ENCODE measurements around the gene CR1. TPM values are rescaled to one million over a fixed set of nuclear protein-coding genes. Genes with fewer than 3 reads are reported as not detected.
"Not testable (repeated sequence)": the region's sequence is repeated elsewhere in the genome, so short reads cannot be mapped to it uniquely, and the experiment has no call there.

CR1 gene
- total RNA-seq, 1 experiment from 2014 or later = not detected

DNA sequence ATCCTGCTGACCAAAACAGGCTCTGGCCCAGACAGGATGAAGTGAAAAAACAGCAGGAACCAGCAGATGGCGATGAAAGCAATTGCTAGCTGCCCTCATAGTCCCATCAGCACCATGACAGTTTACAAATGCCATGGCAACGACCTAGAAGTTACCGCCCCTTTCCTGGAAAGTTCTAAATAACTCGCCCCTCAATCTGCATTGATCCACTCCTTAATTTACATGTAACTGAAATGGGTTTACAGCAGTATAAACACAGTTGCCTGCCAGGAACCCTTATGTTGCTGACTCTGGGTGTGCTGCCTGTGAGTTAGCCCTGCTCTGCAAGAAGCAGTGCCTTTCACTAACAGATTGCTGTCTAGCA is 83.5 kb downstream of the CR1 start:
- peak; percentile 71 for DNase-seq (ENCODE audit: extremely low read depth, low read depth)

DNA sequence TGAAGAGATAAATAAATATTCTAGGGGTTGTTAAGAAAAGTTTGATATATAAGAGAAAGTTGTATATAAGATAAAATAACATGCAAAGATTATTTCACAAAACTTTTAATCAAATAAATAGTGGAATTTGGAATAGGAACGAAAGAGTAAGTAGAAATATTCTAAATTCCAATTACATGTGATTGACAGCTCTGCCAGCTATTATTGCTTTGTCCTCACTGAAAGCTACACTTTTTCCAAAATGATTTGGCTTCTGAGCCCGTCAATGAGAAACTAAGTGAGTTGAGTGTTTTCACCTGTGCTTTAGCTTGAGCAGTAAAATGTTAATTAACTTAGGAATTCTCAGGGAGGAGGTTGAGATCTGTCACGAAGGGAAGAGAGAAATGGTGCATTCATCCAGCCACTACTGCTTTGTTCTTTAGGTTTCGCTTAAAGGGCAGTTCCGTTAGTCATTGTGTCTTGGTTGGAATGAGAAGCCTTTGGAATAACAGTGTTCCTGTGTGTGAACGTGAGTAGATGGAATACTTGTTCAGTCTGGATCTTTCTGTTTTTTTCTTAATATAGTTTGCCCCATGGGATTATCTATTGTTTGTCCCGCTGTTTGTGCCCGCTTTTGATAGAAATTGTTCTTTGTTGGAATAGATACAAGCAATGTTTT is 85.7 kb downstream of the CR1 start:
- no peak for DNase-seq (ENCODE audit: extremely low read depth, low read depth)

DNA sequence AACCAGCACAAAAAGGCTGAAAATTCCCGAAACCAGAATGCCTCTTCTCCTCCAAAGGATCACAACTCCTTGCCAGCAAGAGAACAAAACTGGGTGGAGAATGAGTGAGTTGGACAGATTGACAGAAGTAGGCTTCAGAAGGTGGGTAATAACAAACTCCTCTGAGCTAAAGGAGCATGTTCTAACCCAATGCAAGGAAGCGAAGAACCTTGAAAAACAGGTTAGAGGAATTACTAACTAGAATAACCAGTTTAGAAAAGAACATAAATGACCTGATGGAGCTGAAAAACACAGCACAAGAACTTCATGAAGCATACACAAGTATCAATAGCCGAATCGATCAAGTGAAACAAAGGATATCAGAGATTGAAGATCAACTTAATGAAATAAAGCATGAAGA is 93.5 kb downstream of the CR1 start:
- DNase-seq (ENCODE audit: extremely low read depth, low read depth) = not testable (repeated sequence)

GRCh38 chr1:207591205-207591604 is 95.2 kb downstream of the CR1 start:
- DNase-seq (ENCODE audit: extremely low read depth, low read depth) = not testable (repeated sequence)

- not testable (repeated sequence) for DNase-seq (ENCODE audit: extremely low read depth, low read depth)
These were observed 98.1 kb downstream of the CR1 start for GRCh38 chr1:207594095-207594494.

DNA sequence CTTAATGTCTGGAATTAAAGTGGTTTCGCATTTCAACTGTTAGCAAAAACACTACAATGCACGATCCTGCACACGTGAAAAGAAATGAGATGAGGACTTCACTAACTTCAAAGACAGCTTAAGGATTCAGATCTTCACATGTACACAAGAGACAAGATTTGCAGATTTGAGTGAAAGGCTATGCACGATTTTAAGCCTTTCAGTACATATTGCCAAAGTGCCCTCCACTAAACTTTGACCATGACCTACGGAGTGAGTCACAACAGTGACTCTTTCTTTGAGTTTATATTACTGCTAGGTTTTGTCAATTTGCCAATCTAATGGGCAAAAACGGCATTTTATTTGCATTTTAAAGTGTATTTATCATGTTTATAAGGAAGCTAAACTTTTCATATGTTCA is 107.8 kb downstream of the CR1 start:
- DNase-seq (ENCODE audit: extremely low read depth, low read depth) = no peak

DNA sequence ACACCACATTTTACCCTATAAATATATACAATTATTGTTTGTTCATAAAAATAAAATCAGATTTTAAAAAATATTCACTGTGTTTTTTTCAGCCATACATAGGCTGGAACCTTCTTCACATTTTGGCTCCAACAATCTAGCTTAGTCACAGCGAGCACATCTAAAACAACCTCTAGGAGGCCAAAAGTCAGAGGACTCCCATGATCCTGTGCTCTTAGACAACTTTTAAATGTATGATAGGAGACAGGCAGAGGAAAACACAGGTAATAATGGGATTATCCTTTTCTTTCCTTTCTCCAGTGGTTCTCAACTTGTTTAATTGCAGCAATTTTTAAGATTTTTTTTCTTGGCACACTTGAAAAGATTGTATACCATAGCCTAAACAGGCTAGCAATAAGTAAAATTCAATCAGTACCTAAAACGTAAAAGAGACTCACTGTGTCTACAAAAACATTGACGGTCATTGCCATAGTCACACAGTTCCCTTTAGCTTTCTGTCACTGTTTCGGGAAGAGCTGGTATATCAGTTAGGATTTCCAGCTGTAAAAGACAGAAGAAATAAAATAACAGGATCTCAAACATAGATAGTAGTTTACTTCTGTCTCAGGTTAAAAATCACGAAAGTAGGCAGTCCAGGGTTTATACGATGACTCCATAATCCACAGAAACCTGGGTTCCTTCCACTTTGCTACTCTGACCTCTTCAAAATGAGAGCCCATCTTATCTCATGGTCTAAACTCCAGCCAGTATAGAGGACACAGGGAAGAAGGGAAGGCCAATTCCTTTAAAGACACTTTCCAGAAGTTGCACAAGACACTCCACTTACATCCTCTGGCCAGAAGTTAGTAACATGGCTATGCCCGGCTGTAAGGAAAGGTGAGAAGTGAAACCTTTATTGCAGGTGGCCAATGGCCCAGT is 109.7 kb downstream of the CR1 start:
- DNase-seq (ENCODE audit: extremely low read depth, low read depth) = no peak

- DNase-seq (ENCODE audit: extremely low read depth, low read depth) = no peak
These were observed 110.4 kb downstream of the CR1 start for GRCh38 chr1:207606362-207606755.

- DNase-seq (ENCODE audit: extremely low read depth, low read depth) = no peak
These were observed 116.8 kb downstream of the CR1 start for GRCh38 chr1:207612762-207613161.

DNA sequence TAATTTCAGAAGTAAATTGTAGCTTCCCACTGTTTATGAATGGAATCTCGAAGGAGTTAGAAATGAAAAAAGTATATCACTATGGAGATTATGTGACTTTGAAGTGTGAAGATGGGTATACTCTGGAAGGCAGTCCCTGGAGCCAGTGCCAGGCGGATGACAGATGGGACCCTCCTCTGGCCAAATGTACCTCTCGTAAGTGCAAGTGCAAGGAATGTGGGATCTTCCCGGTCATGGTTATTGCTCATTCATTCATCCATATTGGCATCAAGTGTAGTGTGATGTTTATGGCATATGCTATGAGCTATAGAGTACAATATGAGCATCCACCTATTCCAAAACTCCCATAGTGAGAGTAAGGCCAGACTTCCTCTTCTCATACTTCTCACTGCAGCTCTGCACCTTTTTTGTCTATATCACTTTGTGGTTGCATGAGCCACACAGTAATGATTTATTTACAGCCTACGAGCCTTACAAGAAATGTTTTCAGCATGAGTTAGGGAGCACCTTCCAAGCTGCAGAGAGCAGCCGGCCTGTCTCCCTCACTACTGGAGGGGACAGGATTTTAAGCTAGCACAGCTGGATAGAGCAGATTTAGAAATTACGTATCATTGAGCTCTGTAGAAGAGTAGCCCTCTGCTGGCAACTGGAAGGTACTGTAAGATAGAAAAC is 124.0 kb downstream of the CR1 start:
- DNase-seq (ENCODE audit: extremely low read depth, low read depth) = peak; percentile 40

DNA sequence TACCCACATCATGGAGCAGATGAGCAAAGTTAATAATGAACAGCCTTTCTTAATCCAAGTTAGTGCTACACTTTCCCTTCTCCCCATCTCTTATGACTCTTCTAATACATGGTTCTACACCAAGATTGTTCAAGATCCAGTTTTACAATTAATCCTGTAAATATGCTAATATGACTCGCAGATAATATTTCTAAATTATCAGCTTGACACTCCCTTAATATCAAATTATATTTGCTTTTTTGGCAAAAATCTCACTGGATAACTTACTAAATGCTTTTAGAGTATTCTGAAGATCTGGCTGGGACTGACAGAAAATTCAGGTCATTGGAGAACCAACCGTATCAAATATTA is 124.6 kb downstream of the CR1 start:
- no peak for DNase-seq (ENCODE audit: extremely low read depth, low read depth)

- DNase-seq (ENCODE audit: extremely low read depth, low read depth) = not testable (repeated sequence)
These were observed 129.6 kb downstream of the CR1 start for GRCh38 chr1:207625504-207626071.

DNA sequence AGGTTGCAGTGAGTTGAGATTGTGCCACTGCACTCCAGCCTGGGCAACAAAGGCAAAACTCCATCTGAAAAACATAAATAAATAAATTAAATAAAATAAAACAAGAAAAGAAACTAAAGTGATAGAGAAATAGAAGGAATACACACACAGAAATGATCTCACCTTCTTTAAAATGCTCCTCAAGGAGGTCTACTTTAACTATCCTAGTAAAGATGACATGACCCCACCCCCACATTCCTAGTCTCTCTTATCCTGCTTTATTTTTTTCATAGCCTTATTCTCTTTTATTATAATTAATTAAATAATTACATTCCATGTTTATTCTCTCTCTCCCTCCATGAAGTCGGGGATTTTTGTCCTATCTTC is 131.0 kb downstream of the CR1 start:
- no peak for DNase-seq (ENCODE audit: extremely low read depth, low read depth)

DNA sequence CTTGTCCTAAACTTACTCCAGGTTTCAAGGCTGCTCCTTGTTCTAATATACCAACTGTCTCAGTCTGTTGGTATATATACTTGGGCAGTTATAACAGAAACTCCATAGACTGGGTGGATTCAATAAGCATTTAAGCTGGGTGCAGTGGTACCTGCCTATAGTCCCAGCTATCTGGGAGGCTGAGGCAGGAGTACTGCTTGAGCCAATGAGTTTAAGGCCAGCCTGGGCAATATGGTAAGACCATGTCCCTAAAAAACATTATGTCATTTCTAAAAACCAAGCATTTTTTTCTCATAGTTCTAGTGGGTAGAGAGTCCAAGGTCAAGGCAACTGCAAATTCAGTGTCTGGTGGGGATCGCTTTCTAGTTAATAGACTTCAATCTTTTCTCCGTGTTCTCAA is 131.5 kb downstream of the CR1 start:
- no peak for DNase-seq (ENCODE audit: extremely low read depth, low read depth)

DNA sequence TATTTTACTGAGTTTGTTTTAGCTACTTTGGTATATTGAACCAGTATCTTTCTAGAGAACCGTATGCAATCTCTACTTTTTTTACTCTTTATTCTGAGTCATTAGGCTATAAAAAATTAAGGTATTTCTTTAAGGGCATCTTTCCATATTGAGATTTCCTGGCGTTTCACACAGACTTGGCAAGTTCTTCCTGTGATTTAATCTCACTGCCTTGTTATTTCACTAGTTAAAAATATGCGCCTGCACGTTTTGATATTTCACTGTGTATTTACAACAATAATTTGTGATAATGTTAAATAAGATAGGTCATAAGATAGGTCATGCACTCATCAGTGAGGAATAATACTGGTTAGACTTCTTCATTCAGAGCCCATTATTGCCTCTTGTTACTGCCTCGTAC is 132.8 kb downstream of the CR1 start:
- DNase-seq (ENCODE audit: extremely low read depth, low read depth) = no peak

DNA sequence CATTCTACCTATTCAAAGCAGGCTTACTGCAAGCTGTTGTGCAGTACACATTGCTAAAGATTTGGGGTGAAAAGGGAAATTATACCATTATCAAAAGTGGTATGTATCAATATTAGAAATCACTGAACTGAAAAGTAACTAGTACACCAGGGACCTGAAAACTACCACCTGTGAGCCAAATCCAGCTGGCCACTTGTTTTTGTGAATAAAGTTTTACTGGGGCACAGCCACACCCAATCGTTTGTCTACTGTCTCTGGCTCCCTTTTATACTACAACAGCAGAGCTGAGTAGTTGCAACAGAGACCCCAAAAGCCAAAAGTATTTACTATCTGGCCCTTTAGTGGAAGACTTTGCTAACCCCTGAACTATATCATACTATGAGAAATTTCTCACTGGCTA is 135.2 kb downstream of the CR1 start:
- no peak for DNase-seq (ENCODE audit: extremely low read depth, low read depth)

DNA sequence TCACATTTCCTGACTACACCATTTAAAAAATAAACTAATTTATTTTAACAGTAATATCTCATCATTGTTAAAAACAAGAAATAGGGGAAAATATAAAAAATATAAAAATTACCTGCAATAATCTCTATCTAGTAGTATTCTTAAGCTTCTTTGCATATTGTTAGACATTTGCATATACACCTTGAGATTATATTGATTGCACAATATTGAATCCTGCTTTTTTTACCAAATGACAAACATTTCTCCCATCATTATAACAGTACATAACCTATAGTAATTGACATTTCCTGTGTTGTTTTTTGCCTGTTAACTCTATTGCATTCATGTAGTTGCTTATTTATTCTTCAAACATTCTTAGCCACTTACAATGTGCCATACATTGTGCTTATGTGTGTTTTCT is 137.3 kb downstream of the CR1 start:
- DNase-seq (ENCODE audit: extremely low read depth, low read depth) = no peak

- not testable (repeated sequence) for DNase-seq (ENCODE audit: extremely low read depth, low read depth)
These were observed 137.8 kb downstream of the CR1 start for GRCh38 chr1:207633699-207634289.

GRCh38 chr1:207634293-207634692 is 138.3 kb downstream of the CR1 start:
- not testable (repeated sequence) for DNase-seq (ENCODE audit: extremely low read depth, low read depth)

GRCh38 chr1:207635569-207636186 is 139.7 kb downstream of the CR1 start:
- not testable (repeated sequence) for DNase-seq (ENCODE audit: extremely low read depth, low read depth)
